ENCODE results near the gene DAG1.

DAG1 gene

GRCh38 chr3:49519296-49519695 is 49.2 kb downstream of the DAG1 start:
- no peak for DNase-seq

- no peak for DNase-seq
Observed at GRCh38 chr3:49519916-49520385, 49.9 kb downstream of the DAG1 start.

GRCh38 chr3:49523756-49524747 is 54.0 kb downstream of the DAG1 start:
- DNase-seq = no peak

GRCh38 chr3:49529567-49529966 is 59.5 kb downstream of the DAG1 start:
- DNase-seq = no peak

- DNase-seq = no peak
Observed at GRCh38 chr3:49530231-49530630, 60.2 kb downstream of the DAG1 start.

GRCh38 chr3:49530701-49531100 is 60.6 kb downstream of the DAG1 start:
- no peak for DNase-seq

GRCh38 chr3:49531218-49531617 is 61.2 kb downstream of the DAG1 start:
- DNase-seq = no peak

- DNase-seq = no peak
Observed at GRCh38 chr3:49531715-49532114, 61.6 kb downstream of the DAG1 start.

- DNase-seq = no peak
Observed at GRCh38 chr3:49533031-49533430, 63.0 kb downstream of the DAG1 start.

- DNase-seq = no peak
Observed at GRCh38 chr3:49533786-49534519, 63.9 kb downstream of the DAG1 start.

- DNase-seq = peak; percentile 42
Observed at GRCh38 chr3:49534581-49535441, 64.7 kb downstream of the DAG1 start.

GRCh38 chr3:49535971-49536874 is 66.2 kb downstream of the DAG1 start:
- no peak for DNase-seq

GRCh38 chr3:49536875-49537533 is 66.9 kb downstream of the DAG1 start:
- no peak for DNase-seq

- peak; percentile 80 for DNase-seq
Observed at GRCh38 chr3:49539659-49540560, 69.8 kb downstream of the DAG1 start.

- DNase-seq = no peak
Observed at GRCh38 chr3:49552087-49552486, 82.0 kb downstream of the DAG1 start.

- no peak for DNase-seq
Observed at GRCh38 chr3:49553324-49553691, 83.2 kb downstream of the DAG1 start.

- DNase-seq = peak; percentile 62
Observed at GRCh38 chr3:49553692-49554632, 83.9 kb downstream of the DAG1 start, which contains the start of gene BSN. BSN (plus strand) TSS chr3:49554477; CDS start chr3:49554603, 126 bp downstream.

- no peak for DNase-seq
Observed at GRCh38 chr3:49554633-49555265, 84.7 kb downstream of the DAG1 start.

Data from DMS79 treated with DMSO at 0.1 percent for 48 hours (cell line).